ENCODE measurements around the gene ATG7.
A peak's percentile ranks its signal among the peaks of the same experiment; 100 is the strongest.

ATG7 gene

GRCh38 chr3:11602886-11603527, 330.8 kb downstream of the ATG7 start:
- TF ChIP-seq CTCF (IDR thresholded peaks at IDR 0.05): no peak
- DNase-seq (ENCODE audit: low spot score): no peak
- Histone ChIP-seq H3K27ac (peak overlapping the region; percentile 89 to 96), H3K4me3 (no peak overlapping the region)

GRCh38 chr3:11603628-11604027, 331.4 kb downstream of the ATG7 start:
- no peak for TF ChIP-seq CTCF (IDR thresholded peaks at IDR 0.05)
- Histone ChIP-seq H3K4me3 (peak overlapping the region; percentile 36), H3K27ac (peak overlapping the region; percentile 89 to 96)
- peak; percentile 93 for DNase-seq (ENCODE audit: low spot score)

- Histone ChIP-seq H3K27ac (peak overlapping the region; percentile 89 to 96), H3K4me3 (peak overlapping the region; percentile 36)
- no peak for TF ChIP-seq CTCF (IDR thresholded peaks at IDR 0.05)
- DNase-seq (ENCODE audit: low spot score): no peak
These were observed 332.1 kb downstream of the ATG7 start for GRCh38 chr3:11604139-11604892.

GRCh38 chr3:11605398-11605797, 333.2 kb downstream of the ATG7 start:
- peak overlapping the region; percentile 19 to 96 for H3K27ac ChIP-seq
- DNase-seq (ENCODE audit: low spot score): no peak
- no peak for TF ChIP-seq CTCF (IDR thresholded peaks at IDR 0.05)
- H3K4me3 ChIP-seq: no peak overlapping the region

- peak overlapping the region; percentile 9 to 19 for H3K27ac ChIP-seq
- DNase-seq (ENCODE audit: low spot score): no peak
- no peak for TF ChIP-seq CTCF (IDR thresholded peaks at IDR 0.05)
These were observed 334.0 kb downstream of the ATG7 start for GRCh38 chr3:11606090-11606784.

GRCh38 chr3:11606865-11607440, 334.8 kb downstream of the ATG7 start:
- Histone ChIP-seq H3K27ac (peak overlapping the region in 1 of 2 donors; percentile 9), H3K4me3 (no peak overlapping the region)
- no peak for DNase-seq (ENCODE audit: low spot score)
- no peak for TF ChIP-seq CTCF (IDR thresholded peaks at IDR 0.05)

More at GRCh38 chr3:11606090-11606784, 334.0 kb downstream of the ATG7 start:
- no peak overlapping the region for H3K4me3 ChIP-seq

All from coronary artery (tissue), 2 donors.